Femur (tissue), 1 donor: ENCODE data around the gene RNGTT.

Experiments
- DNase-seq: peaks from one replicate; pipeline ENCODE4 v3.0.0-alpha.2; 2017

RNGTT gene

GRCh38 chr6:88577461-88577860 lies 386.0 kb downstream of the RNGTT start:
- no peak for DNase-seq

- no peak for DNase-seq
Measured at GRCh38 chr6:88575536-88575935, 387.9 kb downstream of the RNGTT start.

GRCh38 chr6:88574651-88575050 lies 388.8 kb downstream of the RNGTT start:
- DNase-seq: no peak

GRCh38 chr6:88574031-88574430 lies 389.4 kb downstream of the RNGTT start:
- DNase-seq: no peak

- no peak for DNase-seq
Measured at GRCh38 chr6:88573561-88573960, 389.9 kb downstream of the RNGTT start.

- no peak for DNase-seq
Measured at GRCh38 chr6:88572449-88573139, 390.8 kb downstream of the RNGTT start.

- no peak for DNase-seq
Measured at GRCh38 chr6:88569959-88570358, 393.5 kb downstream of the RNGTT start.

GRCh38 chr6:88567696-88568095 lies 395.7 kb downstream of the RNGTT start:
- DNase-seq: no peak

- peak; percentile 39 for DNase-seq
Measured at GRCh38 chr6:88566746-88567534, 396.5 kb downstream of the RNGTT start.

- no peak for DNase-seq
Measured at GRCh38 chr6:88565836-88566235, 397.6 kb downstream of the RNGTT start.

GRCh38 chr6:88565409-88565811 lies 398.0 kb downstream of the RNGTT start:
- no peak for DNase-seq

GRCh38 chr6:88563277-88563625 lies 400.2 kb downstream of the RNGTT start:
- no peak for DNase-seq

GRCh38 chr6:88562353-88563276 lies 400.8 kb downstream of the RNGTT start:
- DNase-seq: no peak

- peak; percentile 36 for DNase-seq
Measured at GRCh38 chr6:88561954-88562315, 401.5 kb downstream of the RNGTT start.

- no peak for DNase-seq
Measured at GRCh38 chr6:88561034-88561953, 402.1 kb downstream of the RNGTT start.
